Activated B cell treated with CpG ODN at 0.5 μM for 24 hours (primary cell): ENCODE data around the gene MASTL. TPM values are rescaled to one million over a fixed set of nuclear protein-coding genes. Genes with fewer than 3 reads are reported as not detected.

Experiments used
- ATAC-seq: fragments of 200-7000 bp; cut with Tn5 transposase; one replicate; pipeline ENCODE4 v1.10.0; 2021; ENCODE audit warnings: low read depth, mild to moderate bottlenecking, moderate library complexity
- CTCF ChIA-PET: fragments of 350-600 bp; sonication (Branson Sonifier 250); formaldehyde crosslinking; loops from one replicate; lab custom pipeline; 2021; ENCODE audit warnings: antibody characterized with exemption; lab: Charles Lee
- POLR2A ChIA-PET: fragments of 350-600 bp; sonication (Branson Sonifier 250); formaldehyde crosslinking; loops from one replicate; lab custom pipeline; 2021; ENCODE audit warnings: antibody characterized with exemption; lab: Charles Lee
- DNase-seq: peaks from one replicate; pipeline ENCODE4 v3.0.0; 2022
- H3K27ac Mint-ChIP-seq: one replicate; pipeline ENCODE4 v1.8.0; 2020; ENCODE audit warnings: mixed read lengths
- H3K27me3 Mint-ChIP-seq: one replicate; pipeline ENCODE4 v1.8.0; 2021; ENCODE audit warnings: mixed read lengths
- H3K36me3 Mint-ChIP-seq: one replicate; pipeline ENCODE4 v1.8.0; 2021; ENCODE audit warnings: low read depth, mixed read lengths
- H3K4me1 Mint-ChIP-seq: one replicate; pipeline ENCODE4 v1.8.0; 2021; ENCODE audit warnings: mixed read lengths
- H3K4me3 Mint-ChIP-seq: one replicate; pipeline ENCODE4 v1.8.0; 2020; ENCODE audit warnings: mild to moderate bottlenecking, mixed read lengths
- H3K9me3 Mint-ChIP-seq: one replicate; pipeline ENCODE4 v1.8.0; 2020; ENCODE audit warnings: mixed read lengths
- CTCF ChIP-seq: fragments of 200-600 bp; IDR thresholded peaks from one replicate; pipeline ENCODE4 v1.8.0; 2022; ENCODE audit warnings: antibody characterized with exemption, mild to moderate bottlenecking
- intact Hi-C: fragments of 100-400 bp; cut with micrococcal nuclease; formaldehyde crosslinking; loops from one replicate; pipeline ENCODE4 v1.15.1; 2024
- total RNA-seq: library from RNA; stranded (reverse); gene quantifications from 2 replicates; pipeline ENCODE4 v1.2.3, GENCODE V29; 2022

MASTL gene
- total RNA-seq, 1 donor from 2014 or later = 12.4 TPM

GRCh38 chr10:27203806-27204205, 48.7 kb downstream of the MASTL start:
- Mint-ChIP-seq H3K27me3 (no peaks in the 10 kb centered on the region), H3K27ac (no peak overlapping the region), H3K9me3 (no peaks in the 10 kb centered on the region), H3K36me3 (peaks cover 70% of the 10 kb centered on the region), H3K4me1 (no peaks in the 10 kb centered on the region), H3K4me3 (no peak overlapping the region)
- intact Hi-C loops = no loop called here
- POLR2A ChIA-PET = no interaction called here
- no peak for ATAC-seq
- DNase-seq = no peak
- no peak for TF ChIP-seq CTCF
- CTCF ChIA-PET = no interaction called here

- no peak overlapping the region for H3K4me3 Mint-ChIP-seq
- H3K27ac Mint-ChIP-seq = no peak overlapping the region
- H3K9me3 Mint-ChIP-seq = no peaks in the 10 kb centered on the region
- peaks cover 74% of the 10 kb centered on the region for H3K36me3 Mint-ChIP-seq
- H3K27me3 Mint-ChIP-seq = no peaks in the 10 kb centered on the region
- intact Hi-C loops = no loop called here
- no peaks in the 10 kb centered on the region for H3K4me1 Mint-ChIP-seq
- ATAC-seq (no peak), DNase-seq (no peak)
- POLR2A ChIA-PET = no interaction called here
- TF ChIP-seq CTCF = no peak
- CTCF ChIA-PET = interaction anchor here (1.2 kb wide), 1 partner anchor 16 kb away, joined by 6 read pairs; no protein-coding TSS in a partner anchor
These were observed 52.2 kb downstream of the MASTL start for GRCh38 chr10:27207350-27207749.

- intact Hi-C loops = loop anchor here (1.0 kb wide), 3 partner anchors 16 to 136 kb away; partner anchors contain the start of gene ACBD5
- no peaks in the 10 kb centered on the region for H3K9me3 Mint-ChIP-seq
- TF ChIP-seq CTCF = peak; percentile 84
- ChIA-PET POLR2A (interaction anchor here (0.7 to 1.2 kb wide), 5 partner anchors 11 to 1079 kb away, joined by 3 to 7 read pairs (median 5); no protein-coding TSS in a partner anchor), CTCF (interaction anchor here (0.6 to 1.9 kb wide), 21 partner anchors 11 to 889 kb away, joined by 3 to 31 read pairs (median 4); partner anchors contain the start of gene ACBD5)
- no peaks in the 10 kb centered on the region for H3K27me3 Mint-ChIP-seq
- no peaks in the 10 kb centered on the region for H3K4me1 Mint-ChIP-seq
- H3K36me3 Mint-ChIP-seq = peaks cover 49% of the 10 kb centered on the region
- H3K27ac Mint-ChIP-seq = peak overlapping the region; percentile 20
- no peak for DNase-seq
- H3K4me3 Mint-ChIP-seq = no peak overlapping the region
- peak; percentile 60 for ATAC-seq
These were observed 68.8 kb downstream of the MASTL start for GRCh38 chr10:27223964-27224363.

- intact Hi-C loops = no loop called here
These were observed 69.9 kb downstream of the MASTL start for GRCh38 chr10:27225011-27225590.

More at GRCh38 chr10:27225011-27225590, 69.9 kb downstream of the MASTL start:
- ChIA-PET CTCF (interaction anchor here (0.6 to 1.9 kb wide), 2 partner anchors 135 to 136 kb away, joined by 3 to 31 read pairs; no protein-coding TSS in a partner anchor), POLR2A (no interaction called here)
- no peak for TF ChIP-seq CTCF
- Mint-ChIP-seq H3K36me3 (peaks cover 43% of the 10 kb centered on the region), H3K4me3 (no peak overlapping the region), H3K27ac (no peak overlapping the region), H3K9me3 (no peaks in the 10 kb centered on the region), H3K4me1 (no peaks in the 10 kb centered on the region), H3K27me3 (no peaks in the 10 kb centered on the region)
- DNase-seq (no peak), ATAC-seq (no peak)
